HG02885 (cell line): ENCODE results near the gene UGT1A6.

ENCODE experiments used
- ATAC-seq: cut with Tn5 transposase; IDR thresholded peaks from one replicate; pipeline ENCODE4 v1.9.1; 2021; ENCODE audit warnings: mild to moderate bottlenecking; ENCODE audit not compliant: unreplicated experiment, poor library complexity

UGT1A6 gene

GRCh38 chr2:233816771-233817170 lies 124.1 kb downstream of the UGT1A6 start:
- ATAC-seq = no peak

DNA sequence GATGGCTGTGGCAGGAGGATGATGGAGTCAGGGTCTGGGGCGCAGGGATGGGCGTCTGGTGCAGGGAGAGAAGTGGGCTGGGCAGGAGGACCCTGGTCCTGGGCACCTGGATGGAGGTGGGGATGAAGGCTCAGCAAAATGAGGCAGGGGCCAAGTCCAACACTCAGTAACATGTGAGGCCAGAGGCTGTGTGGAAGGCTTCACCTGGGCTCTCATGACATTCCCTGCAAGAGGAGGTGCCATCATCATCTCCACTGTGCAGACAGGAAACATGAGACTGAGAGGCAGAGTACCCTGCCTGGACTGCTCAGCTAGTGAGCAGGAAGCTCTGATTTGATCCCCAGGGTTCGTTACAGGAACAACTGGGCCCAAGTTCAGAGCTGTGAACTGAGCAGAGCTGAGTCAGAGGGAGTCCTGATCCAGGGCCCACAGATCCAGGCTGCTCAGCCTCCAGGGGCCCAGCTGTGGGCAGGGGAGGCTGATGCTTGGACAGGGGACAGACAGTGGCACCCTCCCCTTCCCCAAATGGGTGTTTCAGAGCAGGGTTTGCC lies 124.7 kb downstream of the UGT1A6 start:
- no peak for ATAC-seq

DNA sequence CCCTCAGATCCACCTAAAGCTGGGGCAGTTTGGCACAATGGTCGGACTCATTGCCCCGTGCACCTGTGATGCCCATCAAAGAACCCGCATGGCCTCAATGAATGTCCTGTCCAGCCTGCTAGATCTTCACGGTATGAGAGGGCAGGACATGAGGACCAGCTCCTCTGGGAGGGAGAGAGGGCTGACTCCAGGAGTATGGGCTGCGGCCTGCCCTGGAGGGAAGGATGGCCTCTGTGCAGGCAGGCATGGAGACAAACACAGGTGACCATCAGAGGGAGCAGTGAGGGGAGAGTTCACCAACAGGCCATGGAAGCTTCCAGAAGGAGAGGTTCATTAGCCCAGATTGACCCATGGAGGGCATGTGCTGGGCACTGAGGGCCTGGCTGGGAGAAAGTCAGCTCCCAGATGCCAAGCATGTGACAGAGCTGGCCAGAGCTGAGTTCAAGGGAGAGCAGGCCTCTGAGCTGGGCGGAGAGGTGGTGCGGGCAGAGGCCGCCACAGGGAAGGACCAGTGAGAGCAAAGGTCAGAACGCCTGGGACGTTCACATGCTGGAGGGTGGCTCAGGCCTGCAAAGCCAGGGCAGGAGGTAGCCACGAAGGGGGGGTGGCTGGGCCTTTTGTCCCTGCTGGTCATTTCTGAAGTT lies 125.4 kb downstream of the UGT1A6 start:
- no peak for ATAC-seq

DNA sequence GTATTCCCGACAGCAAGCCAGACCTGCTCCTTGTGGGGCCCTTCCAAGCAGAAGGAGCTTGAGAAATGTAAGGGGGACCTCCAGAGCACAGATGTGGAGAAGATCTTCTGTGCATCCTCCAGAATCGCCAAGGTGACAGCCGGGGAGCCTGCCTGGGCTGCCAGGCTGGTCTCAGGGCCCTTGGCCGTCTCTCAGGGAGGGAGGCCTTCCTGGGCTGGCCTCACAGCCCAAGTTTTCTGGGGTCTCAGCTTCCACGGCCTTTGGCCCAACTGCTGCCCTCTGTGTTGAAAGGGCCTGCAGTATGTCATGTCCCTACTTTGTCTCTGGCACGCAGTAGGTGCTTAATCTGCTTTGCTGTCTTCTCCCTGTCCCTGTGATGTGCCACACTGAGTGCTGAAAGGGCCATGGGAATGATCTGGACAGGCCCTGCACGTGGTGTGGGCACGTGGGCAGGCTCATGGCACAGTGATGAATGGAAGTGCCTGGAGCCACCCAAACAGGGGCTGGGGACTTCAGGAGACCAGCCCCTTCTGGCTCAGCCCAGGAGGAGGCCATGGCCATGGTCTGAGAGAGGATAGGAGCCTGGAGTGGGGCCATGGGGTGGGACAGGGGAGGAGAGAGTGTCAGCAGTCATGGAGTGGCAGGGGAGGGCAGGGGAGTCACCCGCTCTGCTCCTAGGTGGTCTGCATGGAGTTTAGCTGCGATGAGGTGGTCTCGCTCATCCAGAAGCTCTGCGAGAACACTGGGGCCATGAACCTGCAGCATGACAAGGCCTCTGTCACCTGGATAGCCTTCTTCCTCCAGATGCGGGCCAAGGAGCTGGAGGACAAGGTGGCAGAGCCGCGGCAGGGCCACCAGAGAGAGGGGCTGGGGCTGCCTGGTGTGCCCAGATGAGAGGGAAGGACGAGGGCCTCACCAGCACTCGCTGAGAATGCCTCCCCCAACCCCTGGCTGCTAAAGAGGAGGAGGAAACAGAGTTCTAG lies 126.2 kb downstream of the UGT1A6 start:
- no peak for ATAC-seq

- no peak for ATAC-seq
Observed at GRCh38 chr2:233819884-233820773, 127.4 kb downstream of the UGT1A6 start.

GRCh38 chr2:233820774-233821105 lies 128.1 kb downstream of the UGT1A6 start:
- ATAC-seq = no peak

GRCh38 chr2:233821196-233821595 lies 128.5 kb downstream of the UGT1A6 start:
- ATAC-seq = no peak

GRCh38 chr2:233821709-233822100 lies 129.0 kb downstream of the UGT1A6 start:
- ATAC-seq = no peak

GRCh38 chr2:233822101-233822771 lies 129.5 kb downstream of the UGT1A6 start:
- ATAC-seq = no peak
